SW480 (cell line): ENCODE measurements around the gene ETFBKMT.
"Not testable (repeated sequence)": the region's sequence is repeated elsewhere in the genome, so short reads cannot be mapped to it uniquely, and the experiment has no call there.

Experiments used
- DNase-seq: peaks from one replicate; pipeline ENCODE4 v3.0.0-alpha.2; 2016; ENCODE audit warnings: low spot score

Gene ETFBKMT

DNA sequence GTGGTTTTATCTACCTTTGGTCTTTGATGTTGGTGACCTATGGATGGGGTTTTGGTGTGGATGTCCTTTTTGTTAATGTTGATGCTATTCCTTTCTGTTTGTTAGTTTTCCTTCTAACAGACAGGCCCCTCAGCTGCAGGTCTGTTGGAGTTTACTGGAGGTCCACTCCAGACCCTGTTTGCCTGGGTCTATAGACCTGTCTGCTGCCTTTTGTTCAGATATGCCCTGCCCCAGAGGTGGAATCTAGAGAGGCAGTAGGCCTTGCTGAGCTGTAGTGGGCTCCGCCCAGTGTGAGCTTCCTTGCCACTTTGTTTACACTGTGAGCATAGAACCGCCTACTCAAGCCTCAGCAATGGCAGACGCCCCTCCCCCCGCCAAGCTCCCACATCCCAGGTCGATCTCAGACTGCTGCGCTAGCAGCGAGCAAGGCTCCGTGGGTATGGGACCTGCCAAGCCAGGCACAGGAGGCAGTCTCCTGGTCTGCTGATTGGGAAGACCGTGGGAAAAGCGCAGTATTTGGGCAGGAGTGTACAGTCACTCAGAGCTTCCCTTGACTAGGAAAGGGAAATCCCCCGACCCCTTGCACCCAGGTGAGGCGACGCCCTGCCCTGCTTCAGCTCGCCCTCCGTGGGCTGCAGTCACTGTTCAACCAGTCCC is 59.2 kb downstream of the ETFBKMT start:
- DNase-seq: not testable (repeated sequence)

- no peak for DNase-seq
Measured at GRCh38 chr12:31722580-31722979, 63.1 kb downstream of the ETFBKMT start.
